HEK293 (cell line): Measurements from ENCODE around the gene MPZL1.

Experiments
- ZNF121 ChIP-seq: fragments of 450-650 bp; formaldehyde crosslinking; IDR thresholded peaks from 2 replicates; pipeline ENCODE4 v1.5.1; 2016; ENCODE audit warnings: missing biosample characterization, missing genetic modification characterization
- ZNF133 ChIP-seq: fragments of 450-650 bp; formaldehyde crosslinking; IDR thresholded peaks from 2 replicates; pipeline ENCODE4 v1.5.1; 2016; ENCODE audit warnings: missing biosample characterization, missing genetic modification characterization
- ZNF138 ChIP-seq: fragments of 450-650 bp; formaldehyde crosslinking; IDR thresholded peaks from 2 replicates; pipeline ENCODE4 v1.5.1; 2016; ENCODE audit warnings: missing biosample characterization, missing genetic modification characterization, borderline replicate concordance
- ZNF155 ChIP-seq: fragments of 450-650 bp; formaldehyde crosslinking; IDR thresholded peaks from 2 replicates; pipeline ENCODE4 v1.5.1; 2016; ENCODE audit warnings: missing biosample characterization, missing genetic modification characterization
- ZNF335 ChIP-seq: fragments of 450-650 bp; formaldehyde crosslinking; conservative IDR thresholded peaks from 2 replicates; pipeline ENCODE4 v1.5.1; 2016; ENCODE audit warnings: missing biosample characterization, missing genetic modification characterization
- ZNF350 ChIP-seq: fragments of 450-650 bp; formaldehyde crosslinking; IDR thresholded peaks from 2 replicates; pipeline ENCODE4 v1.5.0; 2017; ENCODE audit warnings: missing biosample characterization, mild to moderate bottlenecking, missing genetic modification characterization
- ZNF404 ChIP-seq: fragments of 450-650 bp; formaldehyde crosslinking; IDR thresholded peaks from 2 replicates; pipeline ENCODE4 v1.5.1; 2017; ENCODE audit warnings: missing biosample characterization, missing genetic modification characterization
- ZNF785 ChIP-seq: fragments of 450-650 bp; formaldehyde crosslinking; IDR thresholded peaks from 2 replicates; pipeline ENCODE4 v1.5.1; 2016; ENCODE audit warnings: missing biosample characterization, missing genetic modification characterization
- ZXDB ChIP-seq: fragments of 450-650 bp; formaldehyde crosslinking; IDR thresholded peaks from 2 replicates; pipeline ENCODE4 v1.5.1; 2016; ENCODE audit warnings: missing biosample characterization, missing genetic modification characterization
- TF ChIP-seq, protein P1 (sequence below): fragments of 450-650 bp; formaldehyde crosslinking; IDR thresholded peaks from 2 replicates; pipeline ENCODE4 v1.5.1; 2016; ENCODE audit warnings: missing biosample characterization, missing genetic modification characterization

GRCh38 chr1:167739752-167740151 is 18.0 kb downstream of the MPZL1 start:
- no peak for TF ChIP-seq ZNF404 (tag by site-specific recombination)
- no peak for TF ChIP-seq ZXDB (tag by site-specific recombination)
- TF ChIP-seq, protein P1, sequence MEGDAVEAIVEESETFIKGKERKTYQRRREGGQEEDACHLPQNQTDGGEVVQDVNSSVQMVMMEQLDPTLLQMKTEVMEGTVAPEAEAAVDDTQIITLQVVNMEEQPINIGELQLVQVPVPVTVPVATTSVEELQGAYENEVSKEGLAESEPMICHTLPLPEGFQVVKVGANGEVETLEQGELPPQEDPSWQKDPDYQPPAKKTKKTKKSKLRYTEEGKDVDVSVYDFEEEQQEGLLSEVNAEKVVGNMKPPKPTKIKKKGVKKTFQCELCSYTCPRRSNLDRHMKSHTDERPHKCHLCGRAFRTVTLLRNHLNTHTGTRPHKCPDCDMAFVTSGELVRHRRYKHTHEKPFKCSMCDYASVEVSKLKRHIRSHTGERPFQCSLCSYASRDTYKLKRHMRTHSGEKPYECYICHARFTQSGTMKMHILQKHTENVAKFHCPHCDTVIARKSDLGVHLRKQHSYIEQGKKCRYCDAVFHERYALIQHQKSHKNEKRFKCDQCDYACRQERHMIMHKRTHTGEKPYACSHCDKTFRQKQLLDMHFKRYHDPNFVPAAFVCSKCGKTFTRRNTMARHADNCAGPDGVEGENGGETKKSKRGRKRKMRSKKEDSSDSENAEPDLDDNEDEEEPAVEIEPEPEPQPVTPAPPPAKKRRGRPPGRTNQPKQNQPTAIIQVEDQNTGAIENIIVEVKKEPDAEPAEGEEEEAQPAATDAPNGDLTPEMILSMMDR (tag by site-specific recombination) = no peak
- TF ChIP-seq ZNF133 = no peak
- TF ChIP-seq ZNF138 (tag by site-specific recombination) = no peak
- TF ChIP-seq ZNF785 = no peak
- TF ChIP-seq ZNF155 (tag by site-specific recombination) = no peak
- TF ChIP-seq ZNF350 (tag by site-specific recombination) = no peak
- no peak for TF ChIP-seq ZNF335
- TF ChIP-seq ZNF121 (tag by site-specific recombination) = no peak
